HCT116 (cell line): ENCODE measurements around the gene FMO5.

Experiments used
- ELF1 ChIP-seq: IDR thresholded peaks from 2 replicates; pipeline ENCODE4 v1.6.1; 2012; ENCODE audit warnings: low read depth, borderline replicate concordance
- EZH2 ChIP-seq: fragments of 200-600 bp; sonication (generic); IDR thresholded peaks from 2 replicates; pipeline ENCODE4 v1.6.1; 2017; ENCODE audit warnings: antibody characterized with exemption, mixed run types
- POLR2A ChIP-seq: IDR thresholded peaks from 2 replicates; pipeline ENCODE4 v1.7.0; 2011; ENCODE audit warnings: borderline replicate concordance; ENCODE audit not compliant: insufficient read depth, insufficient read length; ENCODE audit errors: extremely low read depth
- POLR2AphosphoS5 ChIP-seq: IDR thresholded peaks from 2 replicates; pipeline ENCODE4 v1.6.1; 2011; ENCODE audit warnings: mild to moderate bottlenecking, low read depth, low read length, moderate library complexity
- ZNF274 ChIP-seq: fragments of 200-500 bp; sonication (Bioruptor generic); IDR thresholded peaks from 2 replicates; pipeline ENCODE4 v1.6.1; 2014; ENCODE audit warnings: mild to moderate bottlenecking, low read depth, low read length, inconsistent platforms
- TF ChIP-seq, protein P1 (sequence below), 3 experiments: fragments of 200-600 bp in 1 of 3; sonication (generic) in 1 of 3; IDR thresholded peaks in 2 of 3; conservative IDR thresholded peaks in 1 of 3; 2 replicates each; pipeline ENCODE4 v1.5.1; 2012 to 2017; ENCODE audit warnings: low read depth in 2 of 3, low read length in 2 of 3, antibody characterized with exemption in 1 of 3, borderline replicate concordance in 1 of 3, control low read depth in 1 of 3, mild to moderate bottlenecking in 1 of 3, mixed read lengths in 1 of 3, mixed run types in 1 of 3, moderate library complexity in 1 of 3; ENCODE audit not compliant: insufficient read depth in 1 of 3

- no peak for TF ChIP-seq POLR2A
- TF ChIP-seq POLR2AphosphoS5 = no peak
- no peak for TF ChIP-seq EZH2
- TF ChIP-seq ELF1 = no peak
- TF ChIP-seq, protein P1, sequence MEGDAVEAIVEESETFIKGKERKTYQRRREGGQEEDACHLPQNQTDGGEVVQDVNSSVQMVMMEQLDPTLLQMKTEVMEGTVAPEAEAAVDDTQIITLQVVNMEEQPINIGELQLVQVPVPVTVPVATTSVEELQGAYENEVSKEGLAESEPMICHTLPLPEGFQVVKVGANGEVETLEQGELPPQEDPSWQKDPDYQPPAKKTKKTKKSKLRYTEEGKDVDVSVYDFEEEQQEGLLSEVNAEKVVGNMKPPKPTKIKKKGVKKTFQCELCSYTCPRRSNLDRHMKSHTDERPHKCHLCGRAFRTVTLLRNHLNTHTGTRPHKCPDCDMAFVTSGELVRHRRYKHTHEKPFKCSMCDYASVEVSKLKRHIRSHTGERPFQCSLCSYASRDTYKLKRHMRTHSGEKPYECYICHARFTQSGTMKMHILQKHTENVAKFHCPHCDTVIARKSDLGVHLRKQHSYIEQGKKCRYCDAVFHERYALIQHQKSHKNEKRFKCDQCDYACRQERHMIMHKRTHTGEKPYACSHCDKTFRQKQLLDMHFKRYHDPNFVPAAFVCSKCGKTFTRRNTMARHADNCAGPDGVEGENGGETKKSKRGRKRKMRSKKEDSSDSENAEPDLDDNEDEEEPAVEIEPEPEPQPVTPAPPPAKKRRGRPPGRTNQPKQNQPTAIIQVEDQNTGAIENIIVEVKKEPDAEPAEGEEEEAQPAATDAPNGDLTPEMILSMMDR (IDR thresholded peaks at IDR 0.05 in 2 of 3, conservative IDR thresholded peaks at IDR 0.05 in 1 of 3; ENCODE audit: borderline replicate concordance in 1 of 3, insufficient read depth in 1 of 3, low read depth in 2 of 3, low read length in 2 of 3) = no peak
- no peak for TF ChIP-seq ZNF274
Observed at GRCh38 chr1:147241934-147242448, 16.9 kb upstream of the FMO5 start.
